HEK293 (cell line): Measurements from ENCODE around the gene PLCB3.

Experiments
- CTCF ChIA-PET: fragments of 350-600 bp; formaldehyde crosslinking; extraction: SDS; loops from one replicate; lab custom pipeline; 2021; ENCODE audit warnings: antibody characterized with exemption; lab: Yijun Ruan, JAX
- POLR2A ChIA-PET: fragments of 300-600 bp; formaldehyde crosslinking; extraction: SDS; loops from one replicate; lab custom pipeline; 2020; ENCODE audit warnings: antibody characterized with exemption, inconsistent platforms; lab: Yijun Ruan, JAX
- H3K27ac ChIP-seq: fragments of 200-500 bp; sonication (Bioruptor generic); 2 replicates; pipeline ENCODE4 v1.5.1; 2014; ENCODE audit warnings: low read depth, low read length, control low read depth, inconsistent platforms; ENCODE audit errors: extremely low read depth
- H3K36me3 ChIP-seq, 2 experiments: fragments of 200-500 bp in 1 of 2; sonication (Bioruptor generic) in 1 of 2; 1 replicate in 1 of 2; 2 replicates in 1 of 2; pipeline ENCODE4 v1.5.1; 2014 to 2017; ENCODE audit warnings: inconsistent platforms in 2 of 2, low read length in 2 of 2; ENCODE audit not compliant: control insufficient read depth in 2 of 2, insufficient read depth in 1 of 2
- H3K4me1 ChIP-seq: fragments of 200-500 bp; sonication (Bioruptor generic); 2 replicates; pipeline ENCODE4 v1.5.1; 2014; ENCODE audit warnings: mild to moderate bottlenecking, low read length, inconsistent platforms; ENCODE audit not compliant: control insufficient read depth, insufficient read depth
- H3K4me3 ChIP-seq: 2 replicates; pipeline ENCODE4 v1.5.1; 2011; ENCODE audit warnings: low read depth, mild to moderate bottlenecking, control low read depth, low read length, moderate library complexity
- H3K9me3 ChIP-seq: fragments of 200-500 bp; sonication (Bioruptor generic); 2 replicates; pipeline ENCODE4 v1.5.1; 2014; ENCODE audit warnings: low read depth, low read length, inconsistent platforms; ENCODE audit not compliant: control insufficient read depth, insufficient read depth
- EGR2 ChIP-seq: fragments of 450-650 bp; formaldehyde crosslinking; IDR thresholded peaks from 2 replicates; pipeline ENCODE4 v1.5.1; 2016; ENCODE audit warnings: low read depth, missing biosample characterization, missing genetic modification characterization
- MYNN ChIP-seq: fragments of 450-650 bp; formaldehyde crosslinking; IDR thresholded peaks from 2 replicates; pipeline ENCODE4 v1.5.1; 2016; ENCODE audit warnings: missing biosample characterization, missing genetic modification characterization, borderline replicate concordance
- SALL2 ChIP-seq: fragments of 450-650 bp; formaldehyde crosslinking; IDR thresholded peaks from 2 replicates; pipeline ENCODE4 v1.5.0; 2017; ENCODE audit warnings: missing biosample characterization, mild to moderate bottlenecking, missing genetic modification characterization, borderline replicate concordance
- SP2 ChIP-seq: fragments of 450-650 bp; formaldehyde crosslinking; IDR thresholded peaks from 2 replicates; pipeline ENCODE4 v1.5.1; 2016; ENCODE audit warnings: missing biosample characterization, missing genetic modification characterization
- ZBTB17 ChIP-seq: fragments of 450-650 bp; formaldehyde crosslinking; IDR thresholded peaks from 2 replicates; pipeline ENCODE4 v1.5.1; 2016; ENCODE audit warnings: missing biosample characterization, missing genetic modification characterization
- ZFHX2 ChIP-seq: fragments of 450-650 bp; formaldehyde crosslinking; conservative IDR thresholded peaks from 2 replicates; pipeline ENCODE4 v1.5.1; 2016; ENCODE audit warnings: missing biosample characterization, missing genetic modification characterization
- ZFP37 ChIP-seq: fragments of 450-650 bp; formaldehyde crosslinking; IDR thresholded peaks from 2 replicates; pipeline ENCODE4 v1.5.1; 2016; ENCODE audit warnings: missing biosample characterization, missing genetic modification characterization
- ZNF248 ChIP-seq: fragments of 450-650 bp; formaldehyde crosslinking; IDR thresholded peaks from 2 replicates; pipeline ENCODE4 v1.5.1; 2017; ENCODE audit warnings: missing biosample characterization, missing genetic modification characterization
- ZNF274 ChIP-seq, 2 experiments: fragments of 200-500 bp in 1 of 2; fragments of 450-650 bp in 1 of 2; sonication (Bioruptor generic) in 1 of 2; formaldehyde crosslinking in 1 of 2; IDR thresholded peaks; 2 replicates each; pipeline versions ENCODE4 v1.5.1 to v1.6.1; 2014 to 2016; ENCODE audit warnings: borderline replicate concordance in 1 of 2, inconsistent platforms in 1 of 2, low read length in 1 of 2, missing biosample characterization in 1 of 2, missing genetic modification characterization in 1 of 2
- ZNF302 ChIP-seq: fragments of 450-650 bp; formaldehyde crosslinking; IDR thresholded peaks from 2 replicates; pipeline ENCODE4 v1.5.1; 2016; ENCODE audit warnings: missing biosample characterization, missing genetic modification characterization, low read depth
- ZNF623 ChIP-seq: fragments of 450-650 bp; formaldehyde crosslinking; IDR thresholded peaks from 2 replicates; pipeline ENCODE4 v1.5.1; 2016; ENCODE audit warnings: missing biosample characterization, missing genetic modification characterization
- TF ChIP-seq, protein P1 (sequence below): fragments of 450-650 bp; formaldehyde crosslinking; IDR thresholded peaks from 2 replicates; pipeline ENCODE4 v1.5.1; 2016; ENCODE audit warnings: missing biosample characterization, missing genetic modification characterization, borderline replicate concordance
- TF ChIP-seq, protein P2 (sequence below): fragments of 450-650 bp; formaldehyde crosslinking; IDR thresholded peaks from 2 replicates; pipeline ENCODE4 v1.5.1; 2016; ENCODE audit warnings: missing biosample characterization, missing genetic modification characterization

The PLCB3 gene

DNA sequence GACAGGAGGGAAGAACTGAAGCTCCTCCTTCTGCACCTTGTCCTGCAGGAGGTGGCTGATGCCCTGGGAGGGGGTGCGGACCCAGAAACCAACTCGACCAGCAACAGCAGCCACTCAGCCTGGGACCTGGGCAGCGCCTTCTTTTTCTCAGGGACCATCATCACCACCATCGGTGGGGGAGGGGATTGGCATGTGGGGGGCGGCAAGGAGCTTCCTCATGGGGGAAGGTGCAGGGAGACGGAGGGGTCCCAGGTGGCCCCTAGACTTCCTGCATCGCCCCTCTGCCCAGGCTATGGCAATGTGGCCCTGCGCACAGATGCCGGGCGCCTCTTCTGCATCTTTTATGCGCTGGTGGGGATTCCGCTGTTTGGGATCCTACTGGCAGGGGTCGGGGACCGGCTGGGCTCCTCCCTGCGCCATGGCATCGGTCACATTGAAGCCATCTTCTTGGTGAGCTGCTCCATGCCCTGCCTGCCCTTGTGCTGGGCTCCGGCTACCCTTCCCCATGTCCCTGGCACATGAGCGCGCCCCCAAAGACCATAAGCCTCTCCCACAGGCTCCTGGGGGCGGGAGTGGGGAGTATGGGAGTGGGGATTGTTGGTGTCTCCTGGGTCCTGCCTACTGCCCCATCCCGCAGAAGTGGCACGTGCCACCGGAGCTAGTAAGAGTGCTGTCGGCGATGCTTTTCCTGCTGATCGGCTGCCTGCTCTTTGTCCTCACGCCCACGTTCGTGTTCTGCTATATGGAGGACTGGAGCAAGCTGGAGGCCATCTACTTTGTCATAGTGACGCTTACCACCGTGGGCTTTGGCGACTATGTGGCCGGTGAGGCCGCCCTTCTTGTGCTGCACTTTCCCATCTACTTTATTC lies 45.7 kb downstream of the PLCB3 start:
- H3K9me3 ChIP-seq = no peaks in the 10 kb centered on the region
- H3K36me3 ChIP-seq = no peaks in the 10 kb centered on the region
- H3K27ac ChIP-seq = no peak overlapping the region
- H3K4me3 ChIP-seq = no peak overlapping the region
- POLR2A ChIA-PET = no interaction called here
- CTCF ChIA-PET = interaction anchor here (0.6 to 1.7 kb wide), 8 partner anchors 7 to 468 kb away, joined by 3 to 13 read pairs (median 4); partner anchors contain the start of gene PLCB3
- H3K4me1 ChIP-seq = no peaks in the 10 kb centered on the region
- no peak for TF ChIP-seq ZFP37 (tag by site-specific recombination)
- no peak for TF ChIP-seq ZNF274 (IDR thresholded peaks at IDR 0.05; ENCODE audit: low read length)
- no peak for TF ChIP-seq ZNF274 (tag by site-specific recombination; IDR thresholded peaks at IDR 0.05; ENCODE audit: borderline replicate concordance)
- TF ChIP-seq SALL2 (tag by site-specific recombination) = no peak
- no peak for TF ChIP-seq SP2 (tag by site-specific recombination)
- TF ChIP-seq EGR2 = peak; percentile 27; the same call in 1 of the 2 replicates
- 0 out of 2 replicates have a peak, but pooled peaks have one; percentile 18 for TF ChIP-seq ZFHX2 (tag by site-specific recombination)

DNA sequence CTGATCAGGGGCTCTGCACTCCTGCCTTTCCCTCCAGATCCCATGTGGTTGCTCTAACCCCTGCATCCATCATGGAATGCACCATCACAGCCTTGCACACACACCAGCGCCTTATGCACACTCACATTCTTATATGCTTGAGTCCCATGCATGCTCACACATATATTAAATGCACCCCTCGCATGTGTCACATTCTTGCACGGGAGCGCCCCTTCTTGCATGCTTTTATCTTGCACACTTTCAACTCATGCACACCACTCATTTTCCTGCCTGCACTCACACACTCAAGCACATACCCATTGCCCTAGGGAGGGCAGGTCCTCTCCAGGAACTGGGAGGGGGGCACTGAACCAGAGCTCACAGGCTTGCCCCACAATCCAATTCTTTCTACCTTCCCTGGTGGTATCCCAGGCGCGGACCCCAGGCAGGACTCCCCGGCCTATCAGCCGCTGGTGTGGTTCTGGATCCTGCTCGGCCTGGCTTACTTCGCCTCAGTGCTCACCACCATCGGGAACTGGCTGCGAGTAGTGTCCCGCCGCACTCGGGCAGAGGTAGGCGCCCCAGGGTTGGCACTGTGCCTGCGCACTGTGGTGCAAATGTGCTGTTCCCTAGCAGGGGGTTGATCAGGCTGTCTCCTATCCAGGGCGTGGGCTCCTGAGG lies 46.5 kb downstream of the PLCB3 start:
- ChIA-PET POLR2A (no interaction called here), CTCF (interaction anchor here (0.6 kb wide), 1 partner anchor 11 kb away, joined by 3 read pairs; no protein-coding TSS in a partner anchor)
- H3K4me3 ChIP-seq = no peak overlapping the region
- no peaks in the 10 kb centered on the region for H3K9me3 ChIP-seq
- H3K36me3 ChIP-seq = no peaks in the 10 kb centered on the region
- TF ChIP-seq ZNF623 (tag by site-specific recombination) = no peak
- no peak for TF ChIP-seq ZNF302 (tag by site-specific recombination)
- no peak for TF ChIP-seq ZFHX2 (tag by site-specific recombination)
- TF ChIP-seq, protein P1, sequence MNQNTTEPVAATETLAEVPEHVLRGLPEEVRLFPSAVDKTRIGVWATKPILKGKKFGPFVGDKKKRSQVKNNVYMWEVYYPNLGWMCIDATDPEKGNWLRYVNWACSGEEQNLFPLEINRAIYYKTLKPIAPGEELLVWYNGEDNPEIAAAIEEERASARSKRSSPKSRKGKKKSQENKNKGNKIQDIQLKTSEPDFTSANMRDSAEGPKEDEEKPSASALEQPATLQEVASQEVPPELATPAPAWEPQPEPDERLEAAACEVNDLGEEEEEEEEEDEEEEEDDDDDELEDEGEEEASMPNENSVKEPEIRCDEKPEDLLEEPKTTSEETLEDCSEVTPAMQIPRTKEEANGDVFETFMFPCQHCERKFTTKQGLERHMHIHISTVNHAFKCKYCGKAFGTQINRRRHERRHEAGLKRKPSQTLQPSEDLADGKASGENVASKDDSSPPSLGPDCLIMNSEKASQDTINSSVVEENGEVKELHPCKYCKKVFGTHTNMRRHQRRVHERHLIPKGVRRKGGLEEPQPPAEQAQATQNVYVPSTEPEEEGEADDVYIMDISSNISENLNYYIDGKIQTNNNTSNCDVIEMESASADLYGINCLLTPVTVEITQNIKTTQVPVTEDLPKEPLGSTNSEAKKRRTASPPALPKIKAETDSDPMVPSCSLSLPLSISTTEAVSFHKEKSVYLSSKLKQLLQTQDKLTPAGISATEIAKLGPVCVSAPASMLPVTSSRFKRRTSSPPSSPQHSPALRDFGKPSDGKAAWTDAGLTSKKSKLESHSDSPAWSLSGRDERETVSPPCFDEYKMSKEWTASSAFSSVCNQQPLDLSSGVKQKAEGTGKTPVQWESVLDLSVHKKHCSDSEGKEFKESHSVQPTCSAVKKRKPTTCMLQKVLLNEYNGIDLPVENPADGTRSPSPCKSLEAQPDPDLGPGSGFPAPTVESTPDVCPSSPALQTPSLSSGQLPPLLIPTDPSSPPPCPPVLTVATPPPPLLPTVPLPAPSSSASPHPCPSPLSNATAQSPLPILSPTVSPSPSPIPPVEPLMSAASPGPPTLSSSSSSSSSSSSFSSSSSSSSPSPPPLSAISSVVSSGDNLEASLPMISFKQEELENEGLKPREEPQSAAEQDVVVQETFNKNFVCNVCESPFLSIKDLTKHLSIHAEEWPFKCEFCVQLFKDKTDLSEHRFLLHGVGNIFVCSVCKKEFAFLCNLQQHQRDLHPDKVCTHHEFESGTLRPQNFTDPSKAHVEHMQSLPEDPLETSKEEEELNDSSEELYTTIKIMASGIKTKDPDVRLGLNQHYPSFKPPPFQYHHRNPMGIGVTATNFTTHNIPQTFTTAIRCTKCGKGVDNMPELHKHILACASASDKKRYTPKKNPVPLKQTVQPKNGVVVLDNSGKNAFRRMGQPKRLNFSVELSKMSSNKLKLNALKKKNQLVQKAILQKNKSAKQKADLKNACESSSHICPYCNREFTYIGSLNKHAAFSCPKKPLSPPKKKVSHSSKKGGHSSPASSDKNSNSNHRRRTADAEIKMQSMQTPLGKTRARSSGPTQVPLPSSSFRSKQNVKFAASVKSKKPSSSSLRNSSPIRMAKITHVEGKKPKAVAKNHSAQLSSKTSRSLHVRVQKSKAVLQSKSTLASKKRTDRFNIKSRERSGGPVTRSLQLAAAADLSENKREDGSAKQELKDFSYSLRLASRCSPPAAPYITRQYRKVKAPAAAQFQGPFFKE (tag by site-specific recombination) = no peak
- no peak for TF ChIP-seq ZNF248 (tag by site-specific recombination)
- TF ChIP-seq MYNN = no peak
- TF ChIP-seq ZBTB17 = peak; percentile 36
- TF ChIP-seq, protein P2, sequence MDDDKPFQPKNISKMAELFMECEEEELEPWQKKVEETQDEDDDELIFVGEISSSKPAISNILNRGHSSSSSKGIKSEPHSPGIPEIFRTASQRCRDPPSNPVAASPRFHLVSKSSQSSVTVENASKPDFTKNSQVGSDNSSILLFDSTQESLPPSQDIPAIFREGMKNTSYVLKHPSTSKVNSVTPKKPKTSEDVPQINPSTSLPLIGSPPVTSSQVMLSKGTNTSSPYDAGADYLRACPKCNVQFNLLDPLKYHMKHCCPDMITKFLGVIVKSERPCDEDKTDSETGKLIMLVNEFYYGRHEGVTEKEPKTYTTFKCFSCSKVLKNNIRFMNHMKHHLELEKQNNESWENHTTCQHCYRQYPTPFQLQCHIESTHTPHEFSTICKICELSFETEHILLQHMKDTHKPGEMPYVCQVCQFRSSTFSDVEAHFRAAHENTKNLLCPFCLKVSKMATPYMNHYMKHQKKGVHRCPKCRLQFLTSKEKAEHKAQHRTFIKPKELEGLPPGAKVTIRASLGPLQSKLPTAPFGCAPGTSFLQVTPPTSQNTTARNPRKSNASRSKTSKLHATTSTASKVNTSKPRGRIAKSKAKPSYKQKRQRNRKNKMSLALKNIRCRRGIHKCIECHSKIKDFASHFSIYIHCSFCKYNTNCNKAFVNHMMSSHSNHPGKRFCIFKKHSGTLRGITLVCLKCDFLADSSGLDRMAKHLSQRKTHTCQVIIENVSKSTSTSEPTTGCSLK (tag by site-specific recombination) = no peak
- H3K4me1 ChIP-seq = no peaks in the 10 kb centered on the region
- no peak overlapping the region for H3K27ac ChIP-seq
